HG03196 (cell line): ENCODE results near the gene BST2.

Source experiments
- ATAC-seq: cut with Tn5 transposase; IDR thresholded peaks from one replicate; pipeline ENCODE4 v1.9.1; 2021; ENCODE audit not compliant: unreplicated experiment

The BST2 gene

GRCh38 chr19:17419621-17420474 lies 14.4 kb upstream of the BST2 start, which contains the start of gene MVB12A:
Gene MVB12A, plus strand, starts transcription at chr19:17420047. Its CDS starts 89 bp downstream, at chr19:17420136.
- ATAC-seq: peak; percentile 83

DNA sequence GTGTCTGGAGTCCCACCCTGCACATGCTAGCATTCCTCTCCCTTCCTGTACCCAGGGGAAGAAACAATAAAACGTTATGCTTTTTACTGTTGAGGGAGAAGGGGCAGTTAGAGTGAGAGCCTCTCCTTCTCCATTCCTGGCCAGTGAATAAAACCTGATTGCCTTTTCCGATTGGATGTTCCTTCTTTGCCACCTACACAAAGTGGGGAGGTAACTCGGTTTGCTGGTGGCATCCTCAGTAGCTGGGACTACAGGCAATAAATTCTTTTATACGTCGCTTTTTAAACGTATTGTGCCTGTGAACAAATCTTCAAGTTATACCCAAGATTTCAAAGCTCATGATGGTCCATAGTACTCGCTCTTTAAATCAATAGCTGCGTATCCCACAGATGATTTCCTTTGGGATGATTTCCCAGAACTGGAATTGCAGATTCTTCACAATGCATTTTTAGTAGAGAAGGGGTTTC lies 13.8 kb upstream of the BST2 start:
- ATAC-seq: no peak

DNA sequence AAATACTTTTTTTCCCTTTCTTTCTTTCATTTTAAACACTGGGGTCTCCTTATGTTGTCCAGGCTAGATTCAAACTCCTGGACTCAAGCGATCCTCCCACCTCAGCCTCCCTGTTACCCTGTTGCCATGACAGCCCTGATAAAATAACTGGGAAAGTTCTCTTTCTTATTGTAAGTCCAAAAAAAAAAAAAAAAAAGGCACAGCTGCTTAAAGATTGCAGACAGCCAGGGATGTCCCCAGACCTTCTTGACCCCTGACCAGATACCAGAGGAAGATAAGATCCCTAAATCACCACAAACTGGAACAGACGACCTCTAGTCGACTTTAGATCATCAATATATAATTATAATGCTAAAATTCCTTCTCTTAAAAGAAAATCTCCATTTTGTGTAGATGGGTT lies 13.3 kb upstream of the BST2 start:
- ATAC-seq: no peak

GRCh38 chr19:17415121-17415520 lies 9.7 kb upstream of the BST2 start:
- no peak for ATAC-seq

DNA sequence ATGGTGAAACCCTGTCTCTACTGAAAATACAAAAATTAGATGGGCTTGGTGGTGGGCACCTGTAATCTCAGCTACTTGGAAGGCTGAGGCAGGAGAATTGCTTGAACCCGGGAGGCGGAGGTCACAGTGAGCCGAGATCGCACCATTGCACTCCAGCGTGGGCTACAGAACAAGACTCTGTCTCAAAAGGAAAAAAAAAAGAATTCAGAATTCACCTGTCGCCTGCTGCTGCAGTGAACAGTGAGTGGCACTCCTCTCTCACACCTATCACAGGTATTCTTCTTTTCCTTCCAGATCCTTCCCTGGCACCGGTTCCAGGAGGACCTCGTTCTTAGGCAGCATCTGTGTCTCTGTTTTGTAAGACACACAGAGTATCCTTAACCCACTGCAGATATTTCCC lies 8.7 kb upstream of the BST2 start:
- no peak for ATAC-seq

- no peak for ATAC-seq
Observed at GRCh38 chr19:17411801-17412200, 6.4 kb upstream of the BST2 start.

DNA sequence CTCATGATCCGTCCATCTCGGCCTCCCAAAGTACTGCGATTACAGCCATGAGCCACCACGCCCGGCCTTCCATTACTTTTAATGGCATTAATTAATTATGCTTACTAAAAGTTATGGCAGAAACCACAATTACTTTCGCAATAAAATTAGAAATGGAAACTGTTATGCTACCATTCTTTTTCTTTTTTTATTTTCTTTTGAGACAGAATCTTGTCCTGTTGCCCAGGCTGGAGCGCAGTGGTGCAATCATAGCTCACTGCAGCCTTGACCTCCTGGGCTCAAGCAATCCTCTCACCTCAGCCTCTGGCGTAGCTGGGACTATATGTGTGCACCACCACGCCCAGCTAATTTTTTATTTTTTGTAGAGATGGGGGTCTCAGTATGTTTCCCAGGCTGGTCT lies 4.6 kb upstream of the BST2 start:
- ATAC-seq: no peak

DNA sequence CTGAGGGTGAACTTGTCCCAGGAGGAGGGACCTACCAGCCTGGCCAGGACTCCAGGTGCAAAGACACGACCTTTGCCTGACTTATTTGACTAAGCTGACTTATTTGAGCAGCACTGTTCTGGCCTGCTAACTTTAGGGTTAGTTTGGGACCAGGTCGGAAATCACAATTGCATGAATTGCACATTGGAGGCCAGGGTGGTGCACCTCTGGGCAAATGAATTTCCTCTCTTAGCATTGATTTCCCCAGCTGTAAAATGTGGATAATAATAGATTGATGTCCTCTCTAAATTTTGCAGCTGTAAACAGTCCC lies 1.4 kb upstream of the BST2 start:
- no peak for ATAC-seq

GRCh38 chr19:17406046-17406886 lies 836 bp upstream of the BST2 start:
- ATAC-seq: peak; percentile 14

- ATAC-seq: no peak
Observed at GRCh38 chr19:17404621-17405249, 695 bp downstream of the BST2 start.

GRCh38 chr19:17404015-17404414 lies 1.4 kb downstream of the BST2 start:
- ATAC-seq: no peak

GRCh38 chr19:17402982-17403855 lies 2.2 kb downstream of the BST2 start:
- ATAC-seq: no peak

DNA sequence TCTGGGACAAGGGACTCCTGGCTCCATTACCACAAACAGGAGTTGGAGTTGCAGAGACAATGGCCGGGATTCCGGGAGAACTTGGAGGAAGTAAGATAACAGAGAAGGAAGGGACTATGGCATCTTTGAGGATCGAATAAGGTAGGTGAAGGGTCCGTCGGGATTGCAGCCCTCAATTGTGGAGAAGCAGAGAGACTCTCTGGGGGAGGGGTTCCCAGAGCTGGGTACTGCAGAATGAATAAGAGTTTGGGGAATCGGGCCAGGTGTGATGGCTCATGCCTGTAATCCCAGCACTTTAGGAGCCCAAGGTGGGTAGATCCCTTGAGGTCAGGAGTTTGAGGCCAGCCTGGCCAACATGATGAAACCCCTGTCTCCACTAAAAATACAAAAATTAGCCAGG lies 3.8 kb downstream of the BST2 start:
- ATAC-seq: no peak

GRCh38 chr19:17398902-17399527 lies 6.4 kb downstream of the BST2 start:
- no peak for ATAC-seq

- no peak for ATAC-seq
Observed at GRCh38 chr19:17394891-17395415, 10.5 kb downstream of the BST2 start.

GRCh38 chr19:17393914-17394313 lies 11.5 kb downstream of the BST2 start, which contains the start of gene CCDC194:
Gene CCDC194, minus strand, starts transcription at chr19:17394196. Its CDS starts 38 bp downstream, at chr19:17394158.
- no peak for ATAC-seq

GRCh38 chr19:17393002-17393401 lies 12.4 kb downstream of the BST2 start:
- no peak for ATAC-seq

GRCh38 chr19:17391371-17392151 lies 13.9 kb downstream of the BST2 start:
- ATAC-seq: no peak
